A549 treated with AZD9567 at 1 μM for 4 hours (cell line): ENCODE data around the gene ATG2B. TPM values are rescaled to one million over a fixed set of nuclear protein-coding genes. Genes with fewer than 3 reads are reported as not detected.

ENCODE experiments used
- total RNA-seq: library from RNA; stranded (reverse); fragments of 200-300 nt; extraction: Qiagen RNA extraction; gene quantifications from 5 replicates; pipeline ENCODE4 v1.2.3, GENCODE V29; 2022; ENCODE audit not compliant: insufficient read depth

ATG2B gene
- total RNA-seq, result 6.9 to 8.5 TPM (median 8.0 TPM) in 5 replicates

GRCh38 chr14:96362965-96363750, at the start of gene ATG2B, which contains the start of gene GSKIP:
Gene ATG2B (minus strand): TSS chr14:96363341. CDS start chr14:96362976, 365 bp downstream.
Gene GSKIP (plus strand): TSS chr14:96363526. CDS start chr14:96382248, 18,722 bp downstream.

GRCh38 chr14:96255501-96256366, 107.4 kb downstream of the ATG2B start, which contains the start of gene BDKRB1:
Gene BDKRB1 (plus strand): TSS chr14:96256210. CDS start chr14:96263683, 7,473 bp downstream.

Other genes starting within 250 kb of the ATG2B start
- gene BDKRB2, start 158.5 kb downstream of the ATG2B start, total RNA-seq, result 0.76 to 0.94 TPM (median 0.88 TPM) in 5 replicates
- 0.36 to 0.40 TPM (median 0.38 TPM) in 4 of 5 replicates, not detected in the other for gene BDKRB1, start 107.1 kb downstream of the ATG2B start, total RNA-seq
- gene GSKIP, start 185 bp upstream of the ATG2B start, total RNA-seq, result 22.5 to 38.9 TPM (median 28.1 TPM) in 5 replicates
- 1.1 to 2.5 TPM (median 2.3 TPM) in 5 replicates for gene AK7, start 28.8 kb upstream of the ATG2B start, total RNA-seq
- gene PAPOLA, start 139.0 kb upstream of the ATG2B start, total RNA-seq, result 76.3 to 87.4 TPM (median 86.2 TPM) in 5 replicates